ENCODE data around the gene GUCY2F.

Gene GUCY2F

GRCh38 chrX:109372291-109372690, 109.6 kb downstream of the GUCY2F start:
- no peak overlapping the region for H3K4me3 Mint-ChIP-seq
- H3K9me3 Mint-ChIP-seq, result no peaks in the 10 kb centered on the region
- no peaks in the 10 kb centered on the region for H3K27me3 Mint-ChIP-seq
- H3K27ac Mint-ChIP-seq, result no peak overlapping the region
- no peaks in the 10 kb centered on the region for H3K36me3 Mint-ChIP-seq
- ATAC-seq, result no peak
- H3K4me1 Mint-ChIP-seq, result peaks cover 5% of the 10 kb centered on the region

GRCh38 chrX:109362101-109362500, 119.8 kb downstream of the GUCY2F start:
- no peaks in the 10 kb centered on the region for H3K36me3 Mint-ChIP-seq
- H3K9me3 Mint-ChIP-seq, result no peaks in the 10 kb centered on the region
- no peaks in the 10 kb centered on the region for H3K27me3 Mint-ChIP-seq
- H3K27ac Mint-ChIP-seq, result no peak overlapping the region
- ATAC-seq, result no peak
- H3K4me1 Mint-ChIP-seq, result no peaks in the 10 kb centered on the region
- H3K4me3 Mint-ChIP-seq, result no peak overlapping the region

- Mint-ChIP-seq H3K36me3 (no peaks in the 10 kb centered on the region), H3K27me3 (no peaks in the 10 kb centered on the region), H3K4me3 (no peak overlapping the region), H3K9me3 (no peaks in the 10 kb centered on the region), H3K27ac (no peak overlapping the region), H3K4me1 (no peaks in the 10 kb centered on the region)
- ATAC-seq, result no peak
Measured at GRCh38 chrX:109360301-109360700, 121.6 kb downstream of the GUCY2F start.

GRCh38 chrX:109357706-109358105, 124.2 kb downstream of the GUCY2F start:
- Mint-ChIP-seq H3K36me3 (no peaks in the 10 kb centered on the region), H3K4me3 (no peak overlapping the region), H3K4me1 (no peaks in the 10 kb centered on the region)

GRCh38 chrX:109356684-109357083, 125.2 kb downstream of the GUCY2F start:
- Mint-ChIP-seq H3K27me3 (no peaks in the 10 kb centered on the region), H3K4me1 (no peaks in the 10 kb centered on the region), H3K9me3 (no peaks in the 10 kb centered on the region), H3K4me3 (no peak overlapping the region), H3K27ac (no peak overlapping the region), H3K36me3 (no peaks in the 10 kb centered on the region)
- ATAC-seq, result no peak

More at GRCh38 chrX:109357706-109358105, 124.2 kb downstream of the GUCY2F start:
- Mint-ChIP-seq H3K27ac (no peak overlapping the region), H3K9me3 (no peaks in the 10 kb centered on the region), H3K27me3 (no peaks in the 10 kb centered on the region)
- ATAC-seq, result no peak

GRCh38 chrX:109352066-109352588, 129.8 kb downstream of the GUCY2F start:
- H3K4me3 Mint-ChIP-seq, result no peak overlapping the region
- ATAC-seq, result no peak
- H3K4me1 Mint-ChIP-seq, result no peaks in the 10 kb centered on the region
- H3K36me3 Mint-ChIP-seq, result no peaks in the 10 kb centered on the region
- no peaks in the 10 kb centered on the region for H3K27me3 Mint-ChIP-seq
- H3K9me3 Mint-ChIP-seq, result no peaks in the 10 kb centered on the region
- H3K27ac Mint-ChIP-seq, result no peak overlapping the region

GRCh38 chrX:109351557-109351956, 130.3 kb downstream of the GUCY2F start:
- Mint-ChIP-seq H3K27ac (no peak overlapping the region), H3K4me3 (no peak overlapping the region), H3K4me1 (no peaks in the 10 kb centered on the region), H3K27me3 (no peaks in the 10 kb centered on the region), H3K36me3 (no peaks in the 10 kb centered on the region), H3K9me3 (no peaks in the 10 kb centered on the region)
- no peak for ATAC-seq

GRCh38 chrX:109350551-109350950, 131.3 kb downstream of the GUCY2F start:
- no peak for ATAC-seq
- H3K4me1 Mint-ChIP-seq, result no peaks in the 10 kb centered on the region
- no peak overlapping the region for H3K4me3 Mint-ChIP-seq
- no peaks in the 10 kb centered on the region for H3K36me3 Mint-ChIP-seq
- no peaks in the 10 kb centered on the region for H3K9me3 Mint-ChIP-seq
- no peaks in the 10 kb centered on the region for H3K27me3 Mint-ChIP-seq
- H3K27ac Mint-ChIP-seq, result no peak overlapping the region

- Mint-ChIP-seq H3K4me1 (no peaks in the 10 kb centered on the region), H3K27me3 (no peaks in the 10 kb centered on the region), H3K27ac (no peak overlapping the region), H3K4me3 (no peak overlapping the region), H3K9me3 (no peaks in the 10 kb centered on the region), H3K36me3 (no peaks in the 10 kb centered on the region)
- ATAC-seq, result no peak
Measured at GRCh38 chrX:109350051-109350450, 131.8 kb downstream of the GUCY2F start.

- ATAC-seq, result no peak
- Mint-ChIP-seq H3K27ac (no peak overlapping the region), H3K36me3 (no peaks in the 10 kb centered on the region), H3K4me1 (no peaks in the 10 kb centered on the region), H3K4me3 (no peak overlapping the region), H3K27me3 (no peaks in the 10 kb centered on the region), H3K9me3 (no peaks in the 10 kb centered on the region)
Measured at GRCh38 chrX:109347632-109348031, 134.3 kb downstream of the GUCY2F start.

GRCh38 chrX:109346491-109346890, 135.4 kb downstream of the GUCY2F start:
- ATAC-seq, result no peak
- Mint-ChIP-seq H3K4me3 (no peak overlapping the region), H3K36me3 (no peaks in the 10 kb centered on the region), H3K4me1 (no peaks in the 10 kb centered on the region), H3K27ac (no peak overlapping the region), H3K9me3 (no peaks in the 10 kb centered on the region), H3K27me3 (no peaks in the 10 kb centered on the region)

GRCh38 chrX:109345856-109346255, 136.0 kb downstream of the GUCY2F start:
- ATAC-seq, result no peak
- no peaks in the 10 kb centered on the region for H3K9me3 Mint-ChIP-seq

GRCh38 chrX:109344678-109345077, 137.2 kb downstream of the GUCY2F start:
- no peaks in the 10 kb centered on the region for H3K4me1 Mint-ChIP-seq
- ATAC-seq, result no peak
- no peaks in the 10 kb centered on the region for H3K9me3 Mint-ChIP-seq

More at GRCh38 chrX:109345856-109346255, 136.0 kb downstream of the GUCY2F start:
- Mint-ChIP-seq H3K4me3 (no peak overlapping the region), H3K27ac (no peak overlapping the region), H3K4me1 (no peaks in the 10 kb centered on the region), H3K36me3 (no peaks in the 10 kb centered on the region), H3K27me3 (no peaks in the 10 kb centered on the region)

GRCh38 chrX:109344101-109344500, 137.8 kb downstream of the GUCY2F start:
- Mint-ChIP-seq H3K4me1 (no peaks in the 10 kb centered on the region), H3K9me3 (no peaks in the 10 kb centered on the region), H3K27me3 (no peaks in the 10 kb centered on the region), H3K36me3 (no peaks in the 10 kb centered on the region), H3K27ac (no peak overlapping the region), H3K4me3 (no peak overlapping the region)
- ATAC-seq, result no peak

More at GRCh38 chrX:109344678-109345077, 137.2 kb downstream of the GUCY2F start:
- Mint-ChIP-seq H3K36me3 (no peaks in the 10 kb centered on the region), H3K27ac (no peak overlapping the region), H3K27me3 (no peaks in the 10 kb centered on the region), H3K4me3 (no peak overlapping the region)

- no peaks in the 10 kb centered on the region for H3K4me1 Mint-ChIP-seq
Measured at GRCh38 chrX:109343671-109344070, 138.2 kb downstream of the GUCY2F start.

GRCh38 chrX:109336141-109336540, 145.7 kb downstream of the GUCY2F start:
- no peak for ATAC-seq
- no peaks in the 10 kb centered on the region for H3K36me3 Mint-ChIP-seq
- H3K27ac Mint-ChIP-seq, result no peak overlapping the region
- H3K27me3 Mint-ChIP-seq, result no peaks in the 10 kb centered on the region
- peaks cover 7% of the 10 kb centered on the region for H3K9me3 Mint-ChIP-seq
- H3K4me1 Mint-ChIP-seq, result no peaks in the 10 kb centered on the region
- H3K4me3 Mint-ChIP-seq, result no peak overlapping the region

More at GRCh38 chrX:109343671-109344070, 138.2 kb downstream of the GUCY2F start:
- H3K36me3 Mint-ChIP-seq, result no peaks in the 10 kb centered on the region
- no peaks in the 10 kb centered on the region for H3K27me3 Mint-ChIP-seq
- H3K4me3 Mint-ChIP-seq, result no peak overlapping the region
- ATAC-seq, result no peak
- H3K9me3 Mint-ChIP-seq, result no peaks in the 10 kb centered on the region
- H3K27ac Mint-ChIP-seq, result no peak overlapping the region

GRCh38 chrX:109327251-109327650, 154.6 kb downstream of the GUCY2F start:
- no peaks in the 10 kb centered on the region for H3K36me3 Mint-ChIP-seq
- H3K4me1 Mint-ChIP-seq, result no peaks in the 10 kb centered on the region
- no peak overlapping the region for H3K27ac Mint-ChIP-seq
- no peaks in the 10 kb centered on the region for H3K27me3 Mint-ChIP-seq
- no peak overlapping the region for H3K4me3 Mint-ChIP-seq
- no peak for ATAC-seq
- H3K9me3 Mint-ChIP-seq, result peaks cover 3% of the 10 kb centered on the region
